ENCODE data around the gene EMC9.

GRCh38 chr14:24121210-24121609 is 20.2 kb downstream of the EMC9 start:
- TF ChIP-seq CTCF (IDR thresholded peaks at IDR 0.05) (no peak), EZH2phosphoT487 (IDR thresholded peaks at IDR 0.05) (no peak), EZH2 (IDR thresholded peaks at IDR 0.05) (no peak)
